H1 (cell line): ENCODE data around the gene NARS2. TPM values are rescaled to one million over a fixed set of nuclear protein-coding genes. Genes with fewer than 3 reads are reported as not detected.
A peak's percentile ranks its signal among the peaks of the same experiment; 100 is the strongest.

Experiments used
- ASH2L ChIP-seq: fragments of 200-600, 300-600 bp; sonication (generic); IDR thresholded peaks from one replicate; pipeline ENCODE4 v1.7.1; 2017; ENCODE audit warnings: low read length
- BACH1 ChIP-seq: IDR thresholded peaks from 2 replicates; pipeline ENCODE4 v1.6.1; 2012; ENCODE audit warnings: low read length, improper control_type of control experiment
- CBX8 ChIP-seq: fragments of 300-800, 300-1000 bp; sonication (generic); IDR thresholded peaks from 2 replicates; pipeline ENCODE4 v1.7.1; 2016; ENCODE audit warnings: low read depth, low read length, borderline replicate concordance
- CTBP2 ChIP-seq: IDR thresholded peaks from 2 replicates; pipeline ENCODE4 v1.7.0; 2011; ENCODE audit warnings: borderline replicate concordance, mild to moderate bottlenecking, moderate library complexity, mixed read lengths, low read length; ENCODE audit not compliant: insufficient read depth, insufficient read length
- E2F6 ChIP-seq: IDR thresholded peaks from 2 replicates; pipeline ENCODE4 v1.6.1; 2012; ENCODE audit warnings: inconsistent platforms
- GTF2F1 ChIP-seq: IDR thresholded peaks from 2 replicates; pipeline ENCODE4 v1.6.1; 2012; ENCODE audit warnings: low read depth, low read length, improper control_type of control experiment, borderline replicate concordance
- HDAC2 ChIP-seq, 2 experiments: fragments of 300-600 bp in 1 of 2; sonication (generic) in 1 of 2; IDR thresholded peaks; 2 replicates each; pipeline ENCODE4 v1.6.1; 2011 to 2012; ENCODE audit warnings: low read depth in 2 of 2, low read length in 2 of 2, mild to moderate bottlenecking in 2 of 2, moderate library complexity in 2 of 2, borderline replicate concordance in 1 of 2, inconsistent platforms in 1 of 2
- JUND ChIP-seq: IDR thresholded peaks from 2 replicates; pipeline ENCODE4 v1.6.1; 2011; ENCODE audit warnings: mild to moderate bottlenecking, improper control_type of control experiment, low read length
- KDM5A ChIP-seq: fragments of 200-600 bp; IDR thresholded peaks from 2 replicates; pipeline ENCODE4 v1.7.1; 2012; ENCODE audit warnings: mild to moderate bottlenecking, low read length, inconsistent platforms, mixed read lengths
- POLR2A ChIP-seq, 2 experiments: IDR thresholded peaks; 1 replicate in 1 of 2; 2 replicates in 1 of 2; pipeline ENCODE4 v1.6.1; 2011; ENCODE audit warnings: low read depth in 2 of 2, low read length in 2 of 2, mild to moderate bottlenecking in 2 of 2; ENCODE audit errors: control extremely low read depth in 1 of 2
- POLR2AphosphoS5 ChIP-seq: IDR thresholded peaks from 2 replicates; pipeline ENCODE4 v1.6.1; 2011; ENCODE audit warnings: low read depth, low read length
- RXRA ChIP-seq: IDR thresholded peaks from 2 replicates; pipeline ENCODE4 v1.6.1; 2011; ENCODE audit warnings: low read depth, mild to moderate bottlenecking, low read length, moderate library complexity; ENCODE audit not compliant: insufficient read depth
- SAP30 ChIP-seq: fragments of 300-600 bp; sonication (generic); IDR thresholded peaks from 2 replicates; pipeline ENCODE4 v1.7.1; 2012; ENCODE audit warnings: low read length, moderate library complexity, mild to moderate bottlenecking, inconsistent platforms; ENCODE audit not compliant: insufficient read depth, insufficient replicate concordance
- SIRT6 ChIP-seq: IDR thresholded peaks from one replicate; pipeline ENCODE4 v1.7.1; 2012; ENCODE audit warnings: low read length, inconsistent platforms
- SP4 ChIP-seq: IDR thresholded peaks from 2 replicates; pipeline ENCODE4 v1.6.1; 2012; ENCODE audit warnings: low read length, inconsistent platforms
- TAF7 ChIP-seq: optimal IDR thresholded peaks from 2 replicates; pipeline ENCODE3; 2011; ENCODE audit warnings: low read depth, mild to moderate bottlenecking, inconsistent platforms, low read length, moderate library complexity, borderline replicate concordance
- TBP ChIP-seq: IDR thresholded peaks from 2 replicates; pipeline ENCODE4 v1.6.1; 2011; ENCODE audit warnings: low read depth, low read length, improper control_type of control experiment
- TEAD4 ChIP-seq: IDR thresholded peaks from 2 replicates; pipeline ENCODE4 v1.6.1; 2012; ENCODE audit warnings: low read depth, low read length, inconsistent platforms, mixed read lengths
- polyA plus RNA-seq, 7 experiments: library from polyadenylated mRNA; depleted of rRNA in 3 of 7; stranded (reverse) in 5 of 7; unstranded in 2 of 7; fragments of >200 nt in 5 of 7; fragments of 200-250 nt in 2 of 7; gene quantifications; 1 replicate in 5 of 7; 2 replicates in 1 of 7; 4 replicates in 1 of 7; pipeline versions ENCODE4 v1.2.1 to v1.2.3, GENCODE V29; 2011 to 2013; ENCODE audit warnings: missing spikeins in 2 of 7, mixed read lengths in 2 of 7
- total RNA-seq: library from RNA; stranded (reverse); fragmentation: NEBNext Ultra II Directional; extraction: Animal tissue kit (Norgen Biotek cat#: 25700); gene quantifications from 2 replicates; pipeline ENCODE4 v1.2.1, GENCODE V29; 2021

The NARS2 gene
- total and polyA plus RNA-seq, 2 of the 8 experiments (the other 6 are each of a cell fraction or from before 2014, with no cell fraction given), result 26.2 to 51.6 TPM

- TF ChIP-seq BACH1 (peak; percentile 15; the same call in 1 of the 2 replicates), TEAD4 (no peak), ASH2L (peak; percentile 94), SAP30 (peak; percentile 73), POLR2A (IDR thresholded peaks at IDR 0.05; ENCODE audit: control extremely low read depth in 1 of 2, low read depth in 2 of 2, low read length in 2 of 2) (peak; percentile 21 to 80), CBX8 (no peak), SIRT6 (no peak), SP4 (0 out of 2 replicates have a peak, but pooled peaks have one; percentile 50), JUND (peak; percentile 75), HDAC2 (IDR thresholded peaks at IDR 0.05; ENCODE audit: borderline replicate concordance in 1 of 2, low read depth in 2 of 2, low read length in 2 of 2) (peak in 1 of 2 experiments; percentile 85; a peak in 1 of 4 replicates), KDM5A (no peak), E2F6 (peak; percentile 30; the same call in 1 of the 2 replicates), TBP (peak; percentile 37; the same call in 1 of the 2 replicates), CTBP2 (no peak), POLR2AphosphoS5 (peak; percentile 83), GTF2F1 (peak; percentile 36; the same call in 1 of the 2 replicates), RXRA (no peak), TAF7 (no peak)
These were observed at the start of gene NARS2 (continued) for GRCh38 chr11:78574386-78575381.
